A673 (cell line): ENCODE data around the gene RAPGEF5. TPM values are rescaled to one million over a fixed set of nuclear protein-coding genes. Genes with fewer than 3 reads are reported as not detected.

ENCODE experiments used
- BruUV-seq: library from RNA; stranded (reverse); fragments of 400-500 nt; replicated peaks from 2 replicates; lab custom pipeline; 2021; lab: Mats Ljungman, UMichigan
- CTCF ChIA-PET: fragments of 300-600 bp; sonication (Branson Sonifier 250); formaldehyde crosslinking; loops from one replicate; lab custom pipeline; 2022; ENCODE audit warnings: antibody characterized with exemption; lab: Charles Lee
- POLR2A ChIA-PET: fragments of 300-600 bp; sonication (Branson Sonifier 250); formaldehyde crosslinking; loops from one replicate; lab custom pipeline; 2022; ENCODE audit warnings: antibody characterized with exemption; ENCODE audit not compliant: low non-redundant PET; lab: Charles Lee
- DNase-seq: peaks from one replicate; pipeline ENCODE4 v3.0.0-alpha.2; 2015; ENCODE audit warnings: low spot score
- H3K27ac ChIP-seq: fragments of 200-600 bp; sonication (generic); 2 replicates; pipeline ENCODE4 v1.5.1; 2016; ENCODE audit warnings: mixed run types, low read depth, mild to moderate bottlenecking, mixed read lengths, antibody characterized with exemption, low read length; ENCODE audit not compliant: poor library complexity, severe bottlenecking
- H3K27me3 ChIP-seq: fragments of 200-600 bp; sonication (generic); replicated peaks from 2 replicates; pipeline ENCODE4 v1.6.1; 2017; ENCODE audit warnings: mixed run types, low read depth, mild to moderate bottlenecking, mixed read lengths, antibody characterized with exemption, low read length; ENCODE audit not compliant: insufficient read depth, poor library complexity
- H3K36me3 ChIP-seq: fragments of 200-600 bp; sonication (generic); 2 replicates; pipeline ENCODE4 v1.6.1; 2016; ENCODE audit warnings: mixed run types, mild to moderate bottlenecking, mixed read lengths, antibody characterized with exemption, low read length; ENCODE audit not compliant: insufficient read depth, poor library complexity, severe bottlenecking
- H3K4me1 ChIP-seq: fragments of 200-600 bp; sonication (generic); 2 replicates; pipeline ENCODE4 v1.6.1; 2017; ENCODE audit warnings: mixed run types, mild to moderate bottlenecking, mixed read lengths, antibody characterized with exemption, low read length; ENCODE audit not compliant: insufficient read depth, poor library complexity, severe bottlenecking
- H3K4me3 ChIP-seq: fragments of 200-600 bp; sonication (generic); 2 replicates; pipeline ENCODE4 v1.5.1; 2016; ENCODE audit warnings: low read depth, mixed run types, mild to moderate bottlenecking, mixed read lengths, low read length; ENCODE audit not compliant: poor library complexity, severe bottlenecking
- H3K9me3 ChIP-seq: fragments of 200-600 bp; sonication (generic); 2 replicates; pipeline ENCODE4 v1.6.1; 2016; ENCODE audit warnings: mixed run types, low read depth, mild to moderate bottlenecking, mixed read lengths, antibody characterized with exemption, low read length; ENCODE audit not compliant: poor library complexity, severe bottlenecking
- EZH2 ChIP-seq: fragments of 200-600 bp; sonication (generic); IDR thresholded peaks from 2 replicates; pipeline ENCODE4 v1.6.1; 2017; ENCODE audit warnings: borderline replicate concordance, low read depth, mild to moderate bottlenecking, mixed read lengths, antibody characterized with exemption, low read length; ENCODE audit not compliant: poor library complexity, severe bottlenecking
- intact Hi-C: fragments of 100-400 bp; cut with micrococcal nuclease; formaldehyde crosslinking; loops from one replicate; pipeline ENCODE4 v1.10.0; 2022; ENCODE audit not compliant: unreplicated experiment
- total RNA-seq: library from RNA; stranded (reverse); gene quantifications from 2 replicates; pipeline ENCODE4 v1.2.3, GENCODE V29; 2021
- TF ChIP-seq, protein P1 (sequence below): fragments of 300-800, 200-600 bp; sonication (generic); conservative IDR thresholded peaks from 2 replicates; pipeline ENCODE4 v1.5.1; 2017; ENCODE audit warnings: low read depth, mild to moderate bottlenecking, antibody characterized with exemption, low read length, moderate library complexity, mixed read lengths

RAPGEF5 gene
- total RNA-seq, 1 experiment from 2014 or later = 10.7 TPM

DNA sequence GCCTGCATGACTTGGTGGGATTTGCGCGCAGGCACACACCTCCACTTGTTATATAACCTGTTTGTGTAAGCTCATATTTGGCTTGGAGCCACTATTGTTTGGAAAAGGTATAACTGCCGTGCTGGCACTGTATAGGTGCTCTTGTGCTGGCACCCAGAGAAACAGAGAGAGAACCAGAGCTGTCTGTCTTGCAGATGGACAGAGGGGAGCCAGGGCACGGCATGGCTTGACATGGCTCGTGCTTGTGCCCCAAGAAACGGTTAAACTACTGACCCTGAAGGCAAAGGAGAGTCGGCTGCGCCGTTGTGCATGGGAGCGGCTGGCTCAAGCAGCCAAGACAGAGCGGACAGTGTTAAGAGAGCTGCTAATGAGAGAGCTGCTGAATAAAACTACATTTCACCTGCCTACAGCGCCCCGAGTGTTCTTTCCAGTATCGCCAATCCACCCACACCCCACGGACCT, 23.2 kb downstream of the RAPGEF5 start:
- POLR2A ChIA-PET = no interaction called here
- TF ChIP-seq EZH2 = no peak
- TF ChIP-seq, protein P1, sequence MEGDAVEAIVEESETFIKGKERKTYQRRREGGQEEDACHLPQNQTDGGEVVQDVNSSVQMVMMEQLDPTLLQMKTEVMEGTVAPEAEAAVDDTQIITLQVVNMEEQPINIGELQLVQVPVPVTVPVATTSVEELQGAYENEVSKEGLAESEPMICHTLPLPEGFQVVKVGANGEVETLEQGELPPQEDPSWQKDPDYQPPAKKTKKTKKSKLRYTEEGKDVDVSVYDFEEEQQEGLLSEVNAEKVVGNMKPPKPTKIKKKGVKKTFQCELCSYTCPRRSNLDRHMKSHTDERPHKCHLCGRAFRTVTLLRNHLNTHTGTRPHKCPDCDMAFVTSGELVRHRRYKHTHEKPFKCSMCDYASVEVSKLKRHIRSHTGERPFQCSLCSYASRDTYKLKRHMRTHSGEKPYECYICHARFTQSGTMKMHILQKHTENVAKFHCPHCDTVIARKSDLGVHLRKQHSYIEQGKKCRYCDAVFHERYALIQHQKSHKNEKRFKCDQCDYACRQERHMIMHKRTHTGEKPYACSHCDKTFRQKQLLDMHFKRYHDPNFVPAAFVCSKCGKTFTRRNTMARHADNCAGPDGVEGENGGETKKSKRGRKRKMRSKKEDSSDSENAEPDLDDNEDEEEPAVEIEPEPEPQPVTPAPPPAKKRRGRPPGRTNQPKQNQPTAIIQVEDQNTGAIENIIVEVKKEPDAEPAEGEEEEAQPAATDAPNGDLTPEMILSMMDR = no peak
- BruUV-seq = no TSS peak
- intact Hi-C loops = no loop called here
- DNase-seq = no peak
- Histone ChIP-seq H3K4me1 (peaks cover 6% of the 10 kb centered on the region), H3K9me3 (no peaks in the 10 kb centered on the region), H3K36me3 (no peaks in the 10 kb centered on the region), H3K27me3 (no peaks in the 10 kb centered on the region), H3K4me3 (no peak overlapping the region), H3K27ac (no peak overlapping the region)
- CTCF ChIA-PET = no interaction called here

DNA sequence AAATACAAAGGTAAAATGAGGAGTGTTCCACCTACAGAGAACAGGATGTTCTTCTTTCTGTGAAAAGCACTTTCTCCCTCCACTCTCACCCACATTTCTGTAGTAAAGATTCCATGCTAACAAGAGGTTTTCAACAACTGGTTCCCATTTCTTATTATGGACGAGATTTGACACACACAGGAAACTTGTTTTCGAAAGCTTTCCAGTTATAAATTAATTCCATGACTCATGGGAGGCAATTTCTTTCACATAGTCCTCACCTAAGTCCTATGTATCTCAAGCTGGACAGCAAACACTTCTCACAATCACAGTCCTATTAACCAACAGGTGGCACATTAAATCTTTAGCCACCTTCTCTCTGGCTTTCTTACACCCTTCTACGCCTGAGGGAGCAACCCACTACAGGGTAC, 24.5 kb downstream of the RAPGEF5 start:
- H3K27me3 ChIP-seq = no peaks in the 10 kb centered on the region
- TF ChIP-seq EZH2 = no peak
- TF ChIP-seq, protein P1 = no peak
- H3K27ac ChIP-seq = no peak overlapping the region
- CTCF ChIA-PET = no interaction called here
- peak; percentile 25 for DNase-seq
- no peaks in the 10 kb centered on the region for H3K36me3 ChIP-seq
- H3K9me3 ChIP-seq = no peaks in the 10 kb centered on the region
- intact Hi-C loops = no loop called here
- no TSS peak for BruUV-seq
- POLR2A ChIA-PET = no interaction called here
- H3K4me3 ChIP-seq = no peak overlapping the region
- peaks cover 6% of the 10 kb centered on the region for H3K4me1 ChIP-seq

DNA sequence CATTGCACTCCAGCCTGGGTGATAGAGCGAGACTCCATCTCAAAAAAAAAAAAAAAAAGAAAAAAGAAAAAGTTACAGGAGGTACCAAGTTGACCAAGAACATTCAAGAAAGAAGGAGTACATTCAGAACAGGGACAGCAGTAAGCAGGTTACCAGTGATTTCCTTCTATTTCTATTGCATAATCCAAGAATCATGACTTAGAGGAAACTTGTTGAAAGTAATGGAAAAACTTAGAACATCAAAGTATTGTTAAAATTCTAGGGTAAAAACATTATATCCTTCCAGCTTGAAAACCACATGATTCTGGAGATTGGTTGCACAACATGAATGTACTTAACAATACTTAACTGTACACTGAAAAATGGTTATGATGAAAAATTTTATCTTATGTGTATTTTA, 25.2 kb downstream of the RAPGEF5 start:
- DNase-seq = no peak
- Histone ChIP-seq H3K27ac (no peak overlapping the region), H3K4me3 (no peak overlapping the region), H3K9me3 (no peaks in the 10 kb centered on the region), H3K36me3 (no peaks in the 10 kb centered on the region), H3K4me1 (peaks cover 6% of the 10 kb centered on the region), H3K27me3 (no peaks in the 10 kb centered on the region)
- no peak for TF ChIP-seq EZH2
- TF ChIP-seq, protein P1 = no peak
- ChIA-PET CTCF (no interaction called here), POLR2A (interaction anchor here (0.5 kb wide), 1 partner anchor 31 kb away, joined by 3 read pairs; no protein-coding TSS in a partner anchor)
- intact Hi-C loops = no loop called here
- BruUV-seq = no TSS peak
